Stimulated activated CD4-positive, alpha-beta T cell treated with anti-CD3 and anti-CD28 coated beads, Interleukin-15, amount 100 ng/mL, for 1 hour (primary cell): ENCODE results near the gene TIGD4.
"Not testable (repeated sequence)": the region's sequence is repeated elsewhere in the genome, so short reads cannot be mapped to it uniquely, and the experiment has no call there.

Source experiments
- DNase-seq, 2 donors: peaks; one replicate each; pipeline ENCODE4 v3.0.0-alpha.2; 2020; ENCODE audit warnings: low read depth in 1 of 2, low spot score in 1 of 2

TIGD4 gene

GRCh38 chr4:152784490-152785350 is 5.2 kb upstream of the TIGD4 start:
- DNase-seq, result no peak

GRCh38 chr4:152780267-152780778 is 793 bp upstream of the TIGD4 start:
- no peak for DNase-seq

GRCh38 chr4:152778656-152779512 is 646 bp downstream of the TIGD4 start:
- no peak for DNase-seq

GRCh38 chr4:152777488-152777887 is 2.0 kb downstream of the TIGD4 start:
- DNase-seq, result no peak

- DNase-seq, result no peak
Observed at GRCh38 chr4:152776352-152776751, 3.2 kb downstream of the TIGD4 start.

GRCh38 chr4:152773953-152774352 is 5.6 kb downstream of the TIGD4 start:
- DNase-seq, result no peak

GRCh38 chr4:152773339-152773738 is 6.2 kb downstream of the TIGD4 start:
- no peak for DNase-seq

- no peak for DNase-seq
Observed at GRCh38 chr4:152771741-152772533, 7.6 kb downstream of the TIGD4 start.

- not testable (repeated sequence) for DNase-seq
Observed at GRCh38 chr4:152765069-152765737, 14.3 kb downstream of the TIGD4 start.

- no peak for DNase-seq
Observed at GRCh38 chr4:152763796-152764195, 15.7 kb downstream of the TIGD4 start.

- DNase-seq, result no peak
Observed at GRCh38 chr4:152748619-152749018, 30.9 kb downstream of the TIGD4 start.

GRCh38 chr4:152747444-152747843 is 32.1 kb downstream of the TIGD4 start:
- no peak for DNase-seq

- DNase-seq, result no peak
Observed at GRCh38 chr4:152738827-152739226, 40.7 kb downstream of the TIGD4 start.

- no peak for DNase-seq
Observed at GRCh38 chr4:152735906-152736305, 43.6 kb downstream of the TIGD4 start.

- DNase-seq, result no peak
Observed at GRCh38 chr4:152735396-152735859, 44.1 kb downstream of the TIGD4 start.

GRCh38 chr4:152734699-152735050 is 44.9 kb downstream of the TIGD4 start:
- DNase-seq, result no peak

GRCh38 chr4:152734015-152734698 is 45.4 kb downstream of the TIGD4 start:
- DNase-seq, result no peak

GRCh38 chr4:152731997-152732396 is 47.5 kb downstream of the TIGD4 start:
- DNase-seq, result no peak

GRCh38 chr4:152729466-152729865 is 50.1 kb downstream of the TIGD4 start:
- DNase-seq, result no peak

GRCh38 chr4:152728343-152728742 is 51.2 kb downstream of the TIGD4 start:
- no peak for DNase-seq
